NCI-H2029 (cell line): ENCODE data around the gene HK2.
"Not testable (repeated sequence)": the region's sequence is repeated elsewhere in the genome, so short reads cannot be mapped to it uniquely, and the experiment has no call there.

Experiments
- DNase-seq: peaks from one replicate; lab custom pipeline; 2025; lab: John Stamatoyannopoulos, UW

HK2 gene

DNA sequence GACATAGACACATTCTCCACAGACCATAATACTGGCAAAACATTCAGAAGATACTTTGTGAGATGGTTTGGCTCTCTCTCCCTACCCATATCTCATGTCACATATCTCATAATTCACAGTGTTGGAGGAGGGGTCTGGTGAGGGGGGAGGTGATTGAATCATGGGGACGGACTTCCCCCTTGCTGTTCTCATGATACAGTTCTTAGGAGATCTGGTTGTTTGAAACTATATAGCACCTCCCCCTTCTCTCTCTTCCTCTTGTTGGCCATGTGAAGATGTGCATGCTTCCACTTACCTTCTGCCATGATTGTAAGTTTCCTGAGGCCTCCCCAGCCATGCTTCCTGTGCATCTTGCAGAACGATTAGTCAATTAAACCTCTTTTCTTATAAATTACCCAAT is 61.1 kb downstream of the HK2 start:
- DNase-seq = no peak

GRCh38 chr2:74896232-74896631 is 62.3 kb downstream of the HK2 start:
- no peak for DNase-seq

DNA sequence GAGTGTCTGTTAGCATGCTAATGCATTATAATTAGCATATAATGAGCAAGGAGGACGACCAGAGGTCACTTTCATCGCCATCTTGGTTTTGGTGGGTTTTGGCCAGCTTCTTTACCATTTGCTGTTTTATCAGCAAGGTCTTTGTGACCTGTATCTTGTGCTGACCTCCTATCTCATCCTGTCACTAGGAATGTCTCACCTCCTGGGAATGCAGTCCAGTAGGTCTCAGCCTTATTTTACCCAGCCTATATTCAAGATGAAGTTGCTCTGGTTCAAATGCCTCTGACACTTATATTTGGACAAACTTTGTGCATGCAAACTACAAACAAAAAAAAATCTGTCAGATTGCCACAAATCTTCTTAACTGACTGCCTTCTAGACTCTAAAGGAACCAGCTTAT is 66.3 kb downstream of the HK2 start:
- DNase-seq = not testable (repeated sequence)

DNA sequence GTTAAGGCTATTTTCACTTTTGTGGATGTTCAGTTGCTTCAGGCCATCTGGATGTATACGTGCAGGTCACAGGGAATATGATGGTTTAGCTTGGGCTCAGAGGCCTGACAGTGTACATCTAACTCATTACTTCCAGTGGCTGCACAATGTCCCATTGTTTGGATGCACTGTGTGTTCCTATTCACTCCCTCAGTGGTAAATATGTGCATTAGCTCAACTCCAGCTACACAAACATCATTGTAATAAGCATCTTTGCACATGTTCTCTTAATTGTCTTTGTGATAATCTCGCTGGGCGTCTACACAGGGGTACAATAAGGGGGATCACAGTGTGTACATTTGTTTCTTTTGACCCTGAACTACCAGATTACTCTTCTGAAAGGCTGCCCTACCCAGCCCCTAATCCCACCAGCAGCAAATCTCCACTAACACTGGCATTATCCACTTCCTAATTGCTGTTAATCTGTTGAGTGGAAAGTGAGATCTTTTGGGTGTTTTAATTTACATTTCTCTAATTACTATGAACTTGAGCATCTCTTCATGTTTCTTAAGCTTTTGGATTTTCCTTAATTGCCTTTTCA is 68.4 kb downstream of the HK2 start:
- DNase-seq = no peak

- DNase-seq = no peak
These were observed 72.5 kb downstream of the HK2 start for GRCh38 chr2:74906395-74906794.

- not testable (repeated sequence) for DNase-seq
These were observed 73.6 kb downstream of the HK2 start for GRCh38 chr2:74907560-74907959.

DNA sequence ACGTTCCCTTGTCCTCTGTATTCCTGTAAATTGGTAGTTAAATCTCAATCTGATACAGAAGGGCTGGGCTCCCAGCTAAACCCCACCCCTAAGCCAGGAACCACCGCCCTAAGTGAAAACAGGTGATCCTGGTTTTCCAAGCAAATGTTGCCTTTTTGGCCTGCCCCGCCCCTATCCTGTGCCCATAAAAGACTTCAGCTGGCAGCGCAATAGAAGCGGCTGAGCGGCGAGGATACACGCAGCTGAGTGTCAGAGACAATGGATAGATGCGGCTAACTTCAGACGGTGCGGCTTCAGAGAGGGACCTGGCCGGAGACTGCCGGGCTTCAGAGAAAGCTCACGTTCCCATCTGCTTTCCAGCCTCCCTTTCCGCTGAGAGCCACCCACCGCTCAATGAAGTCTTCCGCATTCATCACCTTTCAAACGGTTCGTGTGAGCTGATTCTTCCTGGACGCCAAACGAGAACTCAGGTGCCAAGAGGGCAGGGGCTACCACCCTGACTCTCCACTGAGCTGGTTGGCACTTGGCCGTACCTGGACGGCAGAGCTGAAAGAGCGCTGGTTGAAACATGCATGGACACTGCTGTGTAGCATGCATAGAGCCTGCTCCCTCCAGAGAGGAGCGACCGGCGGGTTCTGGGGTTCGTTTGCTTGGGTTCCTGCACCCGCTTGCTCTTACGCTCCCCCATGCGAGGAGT is 75.0 kb downstream of the HK2 start:
- no peak for DNase-seq

GRCh38 chr2:74910245-74910644 is 76.3 kb downstream of the HK2 start:
- DNase-seq = no peak

- no peak for DNase-seq
These were observed 77.1 kb downstream of the HK2 start for GRCh38 chr2:74911061-74911460.

DNA sequence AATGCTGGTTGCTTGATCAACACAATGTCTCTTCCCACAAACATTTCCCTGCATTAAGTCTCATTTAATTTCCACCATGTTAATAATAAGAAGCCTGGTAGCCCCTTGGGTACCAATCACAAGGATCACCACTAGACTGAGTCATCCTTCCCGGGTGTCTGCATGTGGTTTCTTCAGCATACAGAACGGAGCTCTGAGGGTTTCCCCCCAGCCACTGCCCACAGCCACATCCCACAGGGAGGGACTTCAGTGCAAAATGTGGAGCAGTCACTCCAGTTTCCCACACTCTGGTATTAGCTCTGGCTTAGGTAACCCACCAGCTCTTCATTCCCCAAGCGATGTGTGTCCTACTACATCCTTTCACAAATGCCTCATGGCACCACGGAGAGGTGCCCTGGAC is 81.8 kb downstream of the HK2 start:
- DNase-seq = no peak

DNA sequence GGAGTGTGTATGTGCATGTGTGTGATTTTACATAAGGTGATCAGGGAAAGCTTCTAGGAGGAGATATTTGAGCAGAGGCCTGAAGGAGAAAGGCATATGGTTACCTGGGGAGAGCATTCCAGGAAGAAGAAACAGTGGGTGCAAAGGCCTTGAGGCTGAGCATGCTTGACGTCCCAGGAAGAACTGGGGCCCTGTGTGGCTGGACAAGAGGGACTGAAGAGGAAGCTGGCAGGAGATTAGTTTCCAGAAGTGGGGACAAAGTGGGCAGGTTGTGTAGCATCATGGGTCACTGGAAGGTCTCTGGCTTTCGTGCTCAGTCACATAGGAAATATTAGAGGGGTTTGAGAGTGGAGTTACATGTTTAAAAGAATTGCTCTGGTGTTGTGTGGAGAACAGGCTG is 82.5 kb downstream of the HK2 start:
- no peak for DNase-seq

GRCh38 chr2:74917702-74918619 is 84.0 kb downstream of the HK2 start:
- DNase-seq = no peak

GRCh38 chr2:74919827-74920226 is 85.9 kb downstream of the HK2 start:
- DNase-seq = peak; percentile 32

GRCh38 chr2:74921236-74921736 is 87.4 kb downstream of the HK2 start:
- no peak for DNase-seq

DNA sequence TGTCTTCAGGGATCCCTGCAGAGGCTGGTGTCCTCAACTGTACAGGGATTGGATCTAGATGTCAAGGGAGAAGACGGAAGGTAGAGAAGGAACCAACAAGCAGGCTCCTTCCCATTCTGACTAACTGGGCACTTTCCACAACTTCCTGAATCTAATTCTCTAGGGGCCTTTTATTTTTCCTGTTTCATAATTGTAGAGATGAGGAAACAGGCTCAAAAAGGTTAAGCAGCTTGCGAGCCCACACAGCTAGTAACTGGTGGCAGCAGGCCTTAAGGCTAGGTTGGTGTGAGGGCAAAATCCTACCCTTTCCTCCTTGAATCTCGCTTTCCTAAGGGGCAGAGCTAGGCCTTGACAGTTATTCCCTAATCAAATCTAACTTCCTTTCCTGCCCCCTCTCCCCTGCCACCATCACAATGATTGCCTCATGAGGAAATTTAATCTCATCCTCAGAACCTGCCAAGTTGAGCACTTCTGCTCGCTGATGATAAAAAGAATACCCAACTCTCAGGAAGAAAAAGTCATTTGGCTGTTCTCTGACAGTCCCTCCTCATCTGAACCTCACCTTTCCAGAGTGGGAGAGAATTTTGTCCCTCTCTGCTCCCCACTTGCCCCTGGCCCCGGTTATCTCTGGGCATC is 88.8 kb downstream of the HK2 start:
- no peak for DNase-seq

DNA sequence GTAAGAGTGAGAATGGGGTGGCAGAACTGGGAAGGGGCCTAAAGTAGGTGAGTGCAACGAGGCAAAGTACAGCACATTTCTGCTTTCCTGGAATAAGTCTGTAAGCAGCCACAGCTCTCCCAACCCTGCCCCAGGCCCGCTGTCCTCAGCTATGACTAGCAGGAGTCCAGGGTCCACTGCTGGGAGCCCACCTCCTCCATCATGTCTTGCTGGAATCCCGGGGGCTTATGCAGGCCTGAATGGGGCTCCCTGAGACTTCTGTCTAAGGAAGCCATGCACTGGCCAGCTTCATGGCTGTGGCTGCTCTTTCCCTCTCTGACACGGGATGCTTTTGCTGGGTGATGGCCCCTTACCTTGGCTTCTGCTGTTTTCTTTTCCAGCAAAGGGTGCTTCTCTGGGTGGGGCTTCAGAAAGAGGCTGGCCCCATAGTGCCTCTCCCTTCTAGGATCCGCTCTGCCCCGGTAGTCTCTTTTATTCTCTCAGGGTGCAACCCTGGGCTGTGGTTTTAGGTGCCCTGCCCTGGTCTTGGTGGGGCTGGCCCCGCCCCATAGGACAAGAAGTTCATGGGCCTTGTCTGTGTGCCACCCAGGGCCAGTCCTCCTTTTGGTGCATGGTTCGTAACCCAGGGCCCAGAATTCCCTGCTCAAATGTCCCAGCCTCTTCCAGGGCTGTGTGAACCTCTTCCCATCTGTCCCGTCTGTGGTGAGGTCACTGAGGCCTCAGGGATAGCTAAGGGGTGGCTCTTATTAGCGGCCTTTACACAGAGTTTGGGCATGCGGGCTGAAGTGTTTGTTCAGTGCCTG is 90.7 kb downstream of the HK2 start:
- DNase-seq = no peak

DNA sequence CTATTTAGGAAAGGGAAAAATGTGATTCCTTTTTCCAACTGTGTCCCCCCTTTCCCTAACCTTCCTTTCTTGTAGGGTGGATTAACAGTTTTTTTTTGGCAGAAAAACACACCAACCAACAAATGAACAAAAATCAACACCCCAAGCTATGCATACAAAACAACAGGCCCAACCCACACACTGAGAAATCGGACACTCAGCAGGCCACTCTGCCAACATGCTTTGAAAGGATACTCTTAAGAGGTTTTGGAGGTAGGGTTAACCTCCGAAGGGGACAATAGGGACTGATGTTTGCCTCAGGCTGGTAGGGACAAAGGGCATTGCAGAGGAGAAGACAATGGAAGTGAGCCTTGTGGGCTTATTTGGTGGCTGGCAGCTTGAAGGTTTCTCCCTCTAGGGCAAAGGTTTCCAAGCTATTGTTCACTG is 91.4 kb downstream of the HK2 start:
- peak; percentile 84 for DNase-seq

DNA sequence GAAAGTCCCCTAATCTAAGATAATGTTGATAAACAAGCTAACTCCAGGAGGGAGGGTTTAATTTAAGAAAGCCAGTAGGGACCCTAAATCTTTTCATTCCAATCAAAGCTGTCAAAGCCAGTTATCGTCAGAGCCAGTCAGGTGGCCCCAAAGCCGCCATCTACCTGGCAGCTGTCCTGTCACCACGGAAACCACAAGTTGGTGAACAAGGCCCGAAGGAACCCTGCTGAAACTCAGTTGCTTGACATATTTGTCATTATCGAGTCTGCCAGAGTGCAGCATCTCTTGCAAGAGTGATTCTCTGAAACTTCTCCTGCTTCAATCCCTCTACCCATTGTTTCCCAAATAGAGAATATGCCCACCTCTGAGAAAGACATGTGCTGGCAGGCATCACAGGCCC is 93.7 kb downstream of the HK2 start:
- no peak for DNase-seq

- no peak for DNase-seq
These were observed 97.0 kb downstream of the HK2 start for GRCh38 chr2:74930811-74931486.

DNA sequence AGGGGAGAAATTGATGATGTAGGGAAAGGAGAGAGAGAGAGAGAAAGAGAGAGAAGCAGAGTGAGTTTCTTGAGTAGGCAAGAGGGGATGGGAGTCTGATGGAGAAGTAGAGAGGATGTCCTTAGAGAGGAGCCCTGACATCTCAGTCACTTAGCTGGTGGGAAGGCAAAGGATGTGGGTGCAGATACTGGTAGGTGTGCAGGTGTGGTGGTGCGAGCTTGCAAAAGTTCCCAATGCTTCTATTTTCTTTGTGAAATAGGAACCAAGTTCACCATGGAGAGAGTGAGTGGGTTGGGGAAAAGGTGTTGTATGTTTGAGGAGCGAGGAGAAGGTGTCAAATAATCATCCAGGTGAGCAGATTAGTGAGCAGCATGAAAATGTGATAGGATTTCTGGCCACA is 98.0 kb downstream of the HK2 start:
- DNase-seq = no peak

- no peak for DNase-seq
These were observed 102.1 kb downstream of the HK2 start for GRCh38 chr2:74935975-74936391.
